H1 (cell line): Measurements from ENCODE around the gene LHFPL3. TPM values are rescaled to one million over a fixed set of nuclear protein-coding genes. Genes with fewer than 3 reads are reported as not detected.

Experiments
- CTCF ChIA-PET: fragments of 300-600 bp; sonication (Branson Sonifier 250); formaldehyde crosslinking; loops from one replicate; lab custom pipeline; 2021; ENCODE audit not compliant: partially characterized antibody; lab: Charles Lee
- POLR2A ChIA-PET: fragments of 300-600 bp; sonication (Branson Sonifier 250); formaldehyde crosslinking; loops from one replicate; lab custom pipeline; 2021; ENCODE audit warnings: inconsistent platforms; ENCODE audit not compliant: partially characterized antibody; lab: Charles Lee
- DNase-seq, 2 experiments: peaks; one replicate each; pipeline versions ENCODE4 v3.0.0 to v3.0.0-alpha.2; 2010 to 2022; ENCODE audit warnings: low spot score in 2 of 2, low read depth in 1 of 2, mixed read lengths in 1 of 2
- FAIRE-seq: peaks from 2 replicates; lab custom pipeline; 2011; peaks lifted over from hg19 to GRCh38; lab: Jason Lieb, UNC
- H2AFZ ChIP-seq: 2 replicates; pipeline ENCODE4 v1.8.1; 2012; ENCODE audit warnings: low read length, inconsistent platforms
- H2AK5ac ChIP-seq: 2 replicates; pipeline ENCODE4 v1.6.1; 2013; ENCODE audit warnings: low read depth, low read length
- H2BK120ac ChIP-seq: replicated peaks from 2 replicates; pipeline ENCODE3; 2013; ENCODE audit warnings: low read depth, low read length, inconsistent platforms
- H2BK12ac ChIP-seq: 2 replicates; pipeline ENCODE4 v1.6.1; 2013; ENCODE audit warnings: low read depth, low read length
- H2BK15ac ChIP-seq: 2 replicates; pipeline ENCODE4 v1.6.1; 2013; ENCODE audit warnings: low read length
- H2BK20ac ChIP-seq: 2 replicates; pipeline ENCODE4 v1.6.1; 2013; ENCODE audit warnings: low read length
- H2BK5ac ChIP-seq: 2 replicates; pipeline ENCODE4 v1.6.1; 2013; ENCODE audit warnings: low read depth, low read length
- H3K14ac ChIP-seq: 2 replicates; pipeline ENCODE4 v1.6.1; 2013; ENCODE audit warnings: inconsistent platforms; ENCODE audit not compliant: insufficient read length
- H3K18ac ChIP-seq: 2 replicates; pipeline ENCODE4 v1.6.1; 2013; ENCODE audit warnings: low read length; ENCODE audit errors: extremely low read depth
- H3K23ac ChIP-seq: 2 replicates; pipeline ENCODE4 v1.6.1; 2013; ENCODE audit warnings: inconsistent platforms; ENCODE audit not compliant: insufficient read length
- H3K23me2 ChIP-seq: 2 replicates; pipeline ENCODE4 v1.6.1; 2013; ENCODE audit warnings: low read depth, low read length
- H3K27ac ChIP-seq: 2 replicates; pipeline ENCODE4 v1.6.1; 2011; ENCODE audit warnings: low read depth, low read length, inconsistent platforms
- H3K27me3 ChIP-seq, 4 experiments: replicated peaks in 1 of 4; 1 replicate in 1 of 4; 2 replicates in 3 of 4; pipeline versions ENCODE4 v1.6.1 to v1.8.1; 2011 to 2013; ENCODE audit warnings: low read length in 3 of 4, mild to moderate bottlenecking in 3 of 4, inconsistent platforms in 2 of 4, mixed read lengths in 2 of 4, moderate library complexity in 1 of 4; ENCODE audit not compliant: control insufficient read depth in 3 of 4, insufficient read depth in 3 of 4; ENCODE audit errors: extremely low read depth in 1 of 4
- H3K36me3 ChIP-seq, 4 experiments: 2 replicates each; pipeline versions ENCODE4 v1.6.1 to v1.8.1; 2011 to 2013; ENCODE audit warnings: mild to moderate bottlenecking in 4 of 4, low read length in 3 of 4, moderate library complexity in 2 of 4, control low read depth in 1 of 4, inconsistent platforms in 1 of 4; ENCODE audit not compliant: insufficient read depth in 4 of 4, control insufficient read depth in 2 of 4
- H3K4ac ChIP-seq: replicated peaks from 2 replicates; pipeline ENCODE3; 2013; ENCODE audit warnings: low read length, low read depth, mixed read lengths, inconsistent platforms; ENCODE audit not compliant: insufficient read length
- H3K4me1 ChIP-seq, 4 experiments: replicated peaks in 1 of 4; 1 replicate in 1 of 4; 2 replicates in 3 of 4; pipeline versions ENCODE4 v1.6.1 to v1.8.1; 2011 to 2013; ENCODE audit warnings: low read length in 3 of 4, inconsistent platforms in 2 of 4, mixed read lengths in 1 of 4; ENCODE audit not compliant: insufficient read depth in 4 of 4, control insufficient read depth in 3 of 4
- H3K4me2 ChIP-seq, 2 experiments: 2 replicates each; pipeline versions ENCODE4 v1.6.1 to v1.8.1; 2011 to 2013; ENCODE audit warnings: low read depth in 2 of 2, low read length in 2 of 2, control low read depth in 1 of 2, inconsistent platforms in 1 of 2, mild to moderate bottlenecking in 1 of 2; ENCODE audit not compliant: insufficient read depth in 1 of 2
- H3K4me3 ChIP-seq, 4 experiments: fragments of 200-600, 300-600 bp in 1 of 4; sonication (generic), shearing (Covaris generic), sonication (Bioruptor Twin) in 1 of 4; 2 replicates each; pipeline versions ENCODE4 v1.5.1 to v1.8.1; 2011 to 2016; ENCODE audit warnings: low read length in 4 of 4, low read depth in 3 of 4, control low read depth in 2 of 4, inconsistent platforms in 2 of 4, mild to moderate bottlenecking in 2 of 4, mixed read lengths in 1 of 4, moderate library complexity in 1 of 4; ENCODE audit not compliant: insufficient read depth in 2 of 4; ENCODE audit errors: extremely low read depth in 1 of 4
- H3K56ac ChIP-seq: replicated peaks from 2 replicates; pipeline ENCODE3; 2013; ENCODE audit warnings: low read depth, mild to moderate bottlenecking, mixed read lengths, low read length, inconsistent platforms; ENCODE audit not compliant: insufficient read length
- H3K79me1 ChIP-seq: 2 replicates; pipeline ENCODE4 v1.6.1; 2013; ENCODE audit warnings: low read depth, low read length, control low read depth
- H3K79me2 ChIP-seq, 2 experiments: 2 replicates each; pipeline versions ENCODE4 v1.6.1 to v1.8.1; 2012 to 2013; ENCODE audit warnings: low read length in 2 of 2, mild to moderate bottlenecking in 2 of 2, inconsistent platforms in 1 of 2; ENCODE audit not compliant: insufficient read depth in 2 of 2, control insufficient read depth in 1 of 2
- H3K9ac ChIP-seq, 4 experiments: replicated peaks in 1 of 4; 1 replicate in 1 of 4; 2 replicates in 3 of 4; pipeline versions ENCODE4 v1.6.1 to v1.8.1; 2011 to 2013; ENCODE audit warnings: low read depth in 3 of 4, low read length in 3 of 4, control low read depth in 2 of 4, mild to moderate bottlenecking in 2 of 4, moderate library complexity in 2 of 4, inconsistent platforms in 1 of 4; ENCODE audit errors: extremely low read depth in 1 of 4
- H3K9me3 ChIP-seq, 2 experiments: 2 replicates each; pipeline versions ENCODE4 v1.6.1 to v1.8.1; 2012 to 2013; ENCODE audit warnings: mild to moderate bottlenecking in 2 of 2, moderate library complexity in 2 of 2, control low read depth in 1 of 2, inconsistent platforms in 1 of 2, low read depth in 1 of 2, low read length in 1 of 2, mixed read lengths in 1 of 2; ENCODE audit not compliant: insufficient read depth in 2 of 2
- H4K20me1 ChIP-seq, 2 experiments: replicated peaks in 1 of 2; 2 replicates each; pipeline versions ENCODE3 to v1.8.1; 2011 to 2013; ENCODE audit warnings: inconsistent platforms in 2 of 2, low read length in 2 of 2, mild to moderate bottlenecking in 1 of 2; ENCODE audit not compliant: insufficient read depth in 2 of 2, control insufficient read depth in 1 of 2
- H4K5ac ChIP-seq: 2 replicates; pipeline ENCODE4 v1.6.1; 2013; ENCODE audit warnings: low read length, low read depth, mixed read lengths, inconsistent platforms; ENCODE audit not compliant: insufficient read length
- H4K8ac ChIP-seq: 2 replicates; pipeline ENCODE4 v1.8.0; 2013; ENCODE audit warnings: mild to moderate bottlenecking, moderate library complexity, low read length, inconsistent platforms; ENCODE audit not compliant: insufficient read depth; ENCODE audit errors: extremely low read depth
- H4K91ac ChIP-seq: replicated peaks from 2 replicates; pipeline ENCODE3; 2013; ENCODE audit warnings: low read length, mixed read lengths, inconsistent platforms; ENCODE audit not compliant: insufficient read length
- CEBPB ChIP-seq: IDR thresholded peaks from 2 replicates; pipeline ENCODE4 v1.6.1; 2012; ENCODE audit warnings: low read depth, low read length
- MAFK ChIP-seq: IDR thresholded peaks from 2 replicates; pipeline ENCODE4 v1.6.1; 2012; ENCODE audit warnings: low read depth, mild to moderate bottlenecking, improper control_type of control experiment, low read length
- POLR2A ChIP-seq, 2 experiments: IDR thresholded peaks; 1 replicate in 1 of 2; 2 replicates in 1 of 2; pipeline ENCODE4 v1.6.1; 2011; ENCODE audit warnings: low read depth in 2 of 2, low read length in 2 of 2, mild to moderate bottlenecking in 2 of 2; ENCODE audit errors: control extremely low read depth in 1 of 2
- SP1 ChIP-seq: IDR thresholded peaks from 2 replicates; pipeline ENCODE4 v1.6.1; 2011; ENCODE audit warnings: low read depth, low read length
- WGBS, 2 experiments: shearing (Covaris generic) in 1 of 2; methylation state at CpG; one replicate each; pipeline versions ENCODE4 v1.1.6 to v1.1.7; 2013 to 2015; ENCODE audit warnings: low lambda C conversion rate in 2 of 2, mixed read lengths in 2 of 2, inconsistent platforms in 1 of 2, low coverage in 1 of 2, missing lambda C conversion rate in 1 of 2; ENCODE audit not compliant: insufficient replicate concordance in 2 of 2, insufficient coverage in 1 of 2, insufficient read length in 1 of 2; ENCODE audit errors: extremely low coverage in 1 of 2, missing lambda C conversion rate in 1 of 2; 5-methylcytosine and 5-hydroxymethylcytosine counted together
- polyA plus RNA-seq, 7 experiments: library from polyadenylated mRNA; depleted of rRNA in 3 of 7; stranded (reverse) in 5 of 7; unstranded in 2 of 7; fragments of >200 nt in 5 of 7; fragments of 200-250 nt in 2 of 7; gene quantifications; 1 replicate in 5 of 7; 2 replicates in 1 of 7; 4 replicates in 1 of 7; pipeline versions ENCODE4 v1.2.1 to v1.2.3, GENCODE V29; 2011 to 2013; ENCODE audit warnings: missing spikeins in 2 of 7, mixed read lengths in 2 of 7
- total RNA-seq: library from RNA; stranded (reverse); fragmentation: NEBNext Ultra II Directional; extraction: Animal tissue kit (Norgen Biotek cat#: 25700); gene quantifications from 2 replicates; pipeline ENCODE4 v1.2.1, GENCODE V29; 2021
- TF ChIP-seq, protein P1 (sequence below): IDR thresholded peaks from 2 replicates; pipeline ENCODE4 v1.6.1; 2011; ENCODE audit warnings: low read length, improper control_type of control experiment

LHFPL3 gene
- total and polyA plus RNA-seq, 2 of the 8 experiments (the other 6 are each of a cell fraction or from before 2014, with no cell fraction given): 0.24 to 0.50 TPM

GRCh38 chr7:104371980-104372357 is 43.6 kb downstream of the LHFPL3 start:
- no peak overlapping the region for H2AFZ ChIP-seq
- H3K27me3 ChIP-seq: no peaks in the 10 kb centered on the region
- H4K8ac ChIP-seq: no peak overlapping the region
- H4K5ac ChIP-seq: no peak overlapping the region
- no peak overlapping the region for H3K23ac ChIP-seq
- H4K20me1 ChIP-seq: no peaks in the 10 kb centered on the region
- no peak overlapping the region for H3K27ac ChIP-seq
- no peak overlapping the region for H3K4me3 ChIP-seq
- H3K4ac ChIP-seq: no peak overlapping the region
- H3K4me1 ChIP-seq: peaks cover 0 to 2% (median 0%) of the 10 kb centered on the region in 4 experiments; a peak in 1 of 7 replicates
- H2BK15ac ChIP-seq: no peak overlapping the region
- H2BK120ac ChIP-seq: no peak overlapping the region
- H3K79me1 ChIP-seq: no peaks in the 10 kb centered on the region
- 93% methylated on average over 5 of the region's 5 CpGs; no CpG with 5 or more reads in 1 of the 2 experiments for WGBS, 2 experiments
- H3K14ac ChIP-seq: no peak overlapping the region
- no peak overlapping the region for H2AK5ac ChIP-seq
- FAIRE-seq: no peak
- TF ChIP-seq SP1: no peak
- no peak for TF ChIP-seq MAFK
- TF ChIP-seq POLR2A (IDR thresholded peaks at IDR 0.05; ENCODE audit: control extremely low read depth in 1 of 2, low read depth in 2 of 2, low read length in 2 of 2): no peak
- TF ChIP-seq, protein P1, sequence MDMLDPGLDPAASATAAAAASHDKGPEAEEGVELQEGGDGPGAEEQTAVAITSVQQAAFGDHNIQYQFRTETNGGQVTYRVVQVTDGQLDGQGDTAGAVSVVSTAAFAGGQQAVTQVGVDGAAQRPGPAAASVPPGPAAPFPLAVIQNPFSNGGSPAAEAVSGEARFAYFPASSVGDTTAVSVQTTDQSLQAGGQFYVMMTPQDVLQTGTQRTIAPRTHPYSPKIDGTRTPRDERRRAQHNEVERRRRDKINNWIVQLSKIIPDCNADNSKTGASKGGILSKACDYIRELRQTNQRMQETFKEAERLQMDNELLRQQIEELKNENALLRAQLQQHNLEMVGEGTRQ: no peak
- TF ChIP-seq CEBPB: no peak
- TF ChIP-seq, all 59 proteins: peak for 0
- Histone ChIP-seq H4K91ac (no peak overlapping the region), H3K18ac (no peak overlapping the region), H3K79me2 (no peaks in the 10 kb centered on the region), H3K56ac (no peak overlapping the region), H2BK20ac (no peak overlapping the region), H3K9me3 (no peaks in the 10 kb centered on the region), H3K36me3 (no peaks in the 10 kb centered on the region), H2BK12ac (no peak overlapping the region), H3K9ac (no peak overlapping the region), H2BK5ac (no peak overlapping the region), H3K4me2 (no peak overlapping the region), H3K23me2 (no peaks in the 10 kb centered on the region)
- no peak for DNase-seq
- CTCF ChIA-PET: no interaction called here
- POLR2A ChIA-PET: no interaction called here
